Measurements from ENCODE around the gene FGF6.

- no peak for TF ChIP-seq CTCF (IDR thresholded peaks at IDR 0.05; ENCODE audit: insufficient read depth, low read length)
- TF ChIP-seq REST (IDR thresholded peaks at IDR 0.05; ENCODE audit: insufficient replicate concordance, low read depth) = no peak
- TF ChIP-seq POLR2AphosphoS5 (IDR thresholded peaks at IDR 0.05; ENCODE audit: low read depth) = no peak
- no peak for TF ChIP-seq GABPA (IDR thresholded peaks at IDR 0.05; ENCODE audit: low read depth)
Measured at GRCh38 chr12:4486980-4487379, 41.4 kb upstream of the FGF6 start.
